GM03348 (cell line): Measurements from ENCODE around the gene INAFM1.
A peak's percentile ranks its signal among the peaks of the same experiment; 100 is the strongest.

Experiments used
- DNase-seq: peaks from one replicate; pipeline ENCODE4 v3.0.0; 2012; ENCODE audit warnings: low spot score

The INAFM1 gene

GRCh38 chr19:47274071-47274890, at the start of gene INAFM1:
INAFM1 (plus strand) TSS chr19:47274885; CDS start chr19:47274920, 35 bp downstream.
- DNase-seq: peak; percentile 95

GRCh38 chr19:47225746-47226425, 48.8 kb upstream of the INAFM1 start:
- DNase-seq: peak; percentile 97

- peak; percentile 83 for DNase-seq
These were observed 48.0 kb upstream of the INAFM1 start for GRCh38 chr19:47226426-47227351.

DNA sequence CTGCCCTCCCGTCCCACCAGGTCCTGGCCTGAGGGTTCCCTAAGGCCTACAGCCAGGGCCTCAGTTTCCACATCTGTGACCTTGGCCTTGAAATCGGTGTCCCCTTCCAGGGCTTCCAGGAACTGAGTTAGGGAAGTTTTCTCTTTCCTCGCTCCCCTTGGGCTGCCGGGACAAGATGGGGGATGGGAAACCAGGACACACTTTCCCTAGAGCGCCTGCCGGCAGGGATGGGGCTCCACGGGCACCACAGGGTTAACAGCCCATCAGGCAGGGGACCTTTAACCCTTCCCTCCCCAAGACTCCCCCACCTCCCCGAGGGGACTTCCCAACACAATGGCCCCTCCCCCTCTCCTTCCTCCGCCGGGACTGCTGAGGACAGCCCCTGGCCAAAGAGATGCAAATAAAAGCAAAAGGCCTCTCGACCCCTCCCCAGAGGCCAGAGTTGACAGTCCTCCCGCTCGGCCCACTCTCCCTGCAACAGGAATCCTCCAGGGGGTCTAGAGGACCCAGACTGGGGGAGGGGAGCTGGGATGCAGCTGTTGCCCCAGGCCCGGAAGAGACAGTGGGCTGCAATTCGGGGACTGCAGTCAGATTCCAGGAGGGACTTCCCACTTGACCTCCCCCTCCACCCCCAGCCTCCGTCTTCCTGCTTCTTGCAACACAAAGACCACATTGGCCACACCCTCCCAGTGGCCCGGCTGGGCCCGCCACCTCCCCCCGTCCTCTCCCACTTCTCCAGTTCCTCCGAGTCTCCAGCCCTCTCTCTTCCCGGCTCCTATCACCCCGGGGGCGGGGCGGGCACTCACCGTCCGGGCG, 47.1 kb upstream of the INAFM1 start:
- DNase-seq: peak; percentile 93

DNA sequence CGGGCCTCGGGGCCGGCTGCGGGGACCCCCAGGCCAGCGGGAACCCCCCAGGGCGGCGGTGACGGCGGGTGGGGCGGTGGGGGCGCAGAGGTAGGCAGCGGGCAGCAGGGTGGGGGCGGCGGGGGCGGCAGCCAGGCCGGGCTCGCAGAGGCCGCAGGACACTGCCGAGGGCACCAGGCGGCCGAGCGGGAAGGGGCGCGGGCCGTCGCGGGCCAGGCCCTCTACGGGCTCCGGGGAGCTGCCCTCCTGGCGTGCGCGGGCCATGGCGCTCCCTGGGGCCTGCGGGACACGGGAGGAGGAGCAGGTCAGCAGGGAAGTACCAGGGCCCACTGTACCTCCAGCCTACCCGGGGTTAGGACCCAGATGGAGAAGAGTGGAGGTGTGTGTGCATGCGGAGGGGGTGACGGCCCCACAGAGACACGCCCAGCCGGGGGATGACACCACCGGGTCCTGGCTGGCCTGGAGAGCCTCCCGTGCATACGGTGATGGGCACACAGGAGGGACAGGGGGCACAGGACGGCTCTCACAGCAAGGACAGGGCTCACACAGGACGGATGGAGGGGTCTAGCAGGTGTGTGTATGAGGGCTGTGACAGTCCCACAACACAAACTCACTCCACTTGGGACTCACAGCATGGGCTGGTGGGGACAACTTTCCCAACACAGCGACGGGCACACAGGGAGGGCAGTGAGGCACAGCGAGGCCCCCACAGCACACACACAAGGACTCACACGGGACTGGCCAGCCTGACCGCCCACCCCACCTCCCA, 46.3 kb upstream of the INAFM1 start:
- DNase-seq: peak; percentile 58

DNA sequence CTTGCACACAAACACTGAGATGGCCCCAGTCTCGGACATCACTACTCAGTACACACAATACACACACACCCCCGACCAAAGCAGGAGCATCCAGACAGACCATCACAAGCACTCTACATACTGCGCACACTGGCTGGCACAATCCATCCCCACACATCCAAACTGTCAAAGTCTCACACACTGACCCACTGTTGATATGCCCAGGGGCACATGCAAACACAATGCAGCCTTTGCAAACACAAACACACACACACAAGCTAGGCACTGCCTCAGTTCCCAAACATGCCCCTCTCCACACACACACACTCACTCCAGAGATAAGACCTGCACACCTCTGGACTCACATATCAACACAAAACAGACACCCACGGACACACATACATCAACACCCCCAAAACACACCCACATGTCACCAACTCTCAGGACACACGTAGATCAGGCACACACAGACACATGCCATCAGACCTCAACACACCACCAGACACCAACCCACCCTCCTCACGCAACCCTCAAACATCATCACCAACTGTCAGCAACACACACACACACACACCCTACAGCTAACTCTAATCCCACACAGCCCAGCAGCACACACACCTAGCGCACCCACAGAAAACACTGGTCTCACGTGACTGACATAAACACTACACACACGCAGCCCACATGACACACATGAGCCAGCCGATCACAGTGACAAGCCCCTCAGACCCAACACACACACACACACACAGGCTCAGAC, 45.6 kb upstream of the INAFM1 start:
- DNase-seq: no peak

DNA sequence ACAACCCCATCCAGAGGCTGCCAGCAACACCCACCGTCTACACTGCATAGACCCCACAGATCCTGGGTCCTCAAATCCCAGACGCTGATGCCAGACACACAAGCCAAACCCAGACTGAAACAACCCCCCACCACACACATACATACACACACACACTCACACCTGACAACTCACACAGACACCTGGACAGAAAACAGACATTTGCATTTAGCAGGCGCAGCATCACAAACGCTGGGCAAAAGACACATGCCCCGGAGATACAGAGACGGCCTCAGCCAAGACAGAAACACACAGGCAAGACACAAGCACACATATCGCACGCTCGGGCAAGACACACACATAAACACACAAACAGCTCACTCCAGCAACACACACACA, 45.0 kb upstream of the INAFM1 start:
- no peak for DNase-seq

GRCh38 chr19:47230054-47230920, 44.4 kb upstream of the INAFM1 start:
- peak; percentile 83 for DNase-seq

DNA sequence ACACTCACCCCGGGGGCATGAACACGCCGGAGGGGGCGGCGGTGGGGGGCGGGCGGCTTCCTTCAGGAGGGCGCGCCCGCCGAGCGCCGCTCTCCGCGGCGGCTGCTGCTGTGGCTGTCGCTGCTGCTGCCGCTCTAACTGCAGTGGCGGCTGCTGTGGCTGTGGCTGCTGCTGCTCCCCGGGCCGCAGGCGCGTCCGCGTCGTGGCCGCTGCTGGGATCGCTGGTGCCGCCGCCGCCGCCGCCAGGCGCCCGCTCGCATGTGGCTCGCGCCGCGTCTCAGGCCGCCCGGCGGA, 43.8 kb upstream of the INAFM1 start, which contains the start of gene BBC3:
TSS of gene BBC3 (minus strand) at position 279 of the 294 bp plus-strand sequence. CDS start 2,768 bp downstream, outside the sequence.
- no peak for DNase-seq

DNA sequence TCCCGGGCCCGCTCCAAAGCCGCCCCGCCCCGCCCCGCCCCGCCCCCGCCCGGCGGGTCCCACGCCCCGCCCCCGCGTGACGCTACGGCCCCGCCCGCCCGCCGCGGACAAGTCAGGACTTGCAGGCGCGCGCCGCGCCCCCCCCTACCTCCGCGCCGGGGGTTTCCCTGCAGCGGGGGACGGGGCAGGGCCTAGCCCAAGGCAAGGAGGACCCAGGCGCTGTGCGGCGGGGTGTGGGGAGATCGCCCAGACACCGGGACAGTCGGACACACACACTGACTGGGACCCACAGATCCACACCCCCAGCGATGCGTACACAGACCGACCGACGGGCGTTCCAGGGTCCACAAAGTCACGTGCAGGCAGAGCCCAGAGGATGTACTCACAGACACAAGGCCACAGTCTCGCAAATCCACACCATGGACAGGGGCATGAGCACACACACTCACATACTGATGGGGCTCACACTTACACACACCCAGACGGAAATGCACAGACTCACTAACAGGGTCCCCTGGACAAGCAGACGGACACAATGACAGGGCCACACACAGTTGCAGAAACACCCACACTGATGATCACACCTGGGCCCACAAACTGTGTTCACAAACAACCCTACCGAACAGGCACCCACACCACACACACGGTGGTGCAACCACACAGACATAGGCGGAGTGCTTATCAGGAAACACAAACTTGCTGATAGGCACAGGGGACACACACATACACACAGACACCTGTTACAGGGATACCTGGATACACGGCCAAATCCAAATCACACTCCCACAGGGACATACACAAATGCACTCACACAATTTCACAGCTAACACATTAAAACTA, 43.2 kb upstream of the INAFM1 start:
- peak; percentile 95 for DNase-seq

- DNase-seq: peak; percentile 59
These were observed 42.1 kb upstream of the INAFM1 start for GRCh38 chr19:47232422-47233211.

DNA sequence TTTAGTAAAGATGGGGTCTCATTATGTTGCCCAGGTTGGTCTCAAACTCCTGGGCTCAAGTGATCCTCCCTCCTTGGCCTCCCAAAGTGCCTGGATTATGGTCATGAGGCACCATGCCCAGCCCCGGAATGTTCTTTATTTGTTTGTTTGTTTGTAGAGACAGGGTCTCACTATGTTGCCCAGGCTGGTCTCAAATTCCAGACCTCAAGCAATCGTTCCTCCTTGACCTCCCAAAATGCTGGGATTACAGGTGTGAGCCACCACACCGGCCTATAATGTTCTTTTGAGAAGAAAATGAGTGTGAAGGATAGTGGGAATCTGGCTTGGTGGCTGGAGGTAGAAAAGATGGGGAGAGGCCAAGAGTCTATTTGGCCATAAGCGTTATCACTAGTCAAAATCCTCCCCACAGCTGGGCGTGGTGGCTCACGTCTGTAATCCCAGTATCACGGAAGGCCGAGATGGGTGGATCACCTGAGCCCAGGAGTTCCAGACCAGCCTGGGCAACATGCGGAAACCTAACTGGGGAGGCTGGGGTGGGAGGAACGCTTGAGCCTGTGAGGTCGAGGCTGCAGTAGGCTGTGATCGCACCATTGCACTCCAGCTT, 38.5 kb upstream of the INAFM1 start:
- DNase-seq: no peak

DNA sequence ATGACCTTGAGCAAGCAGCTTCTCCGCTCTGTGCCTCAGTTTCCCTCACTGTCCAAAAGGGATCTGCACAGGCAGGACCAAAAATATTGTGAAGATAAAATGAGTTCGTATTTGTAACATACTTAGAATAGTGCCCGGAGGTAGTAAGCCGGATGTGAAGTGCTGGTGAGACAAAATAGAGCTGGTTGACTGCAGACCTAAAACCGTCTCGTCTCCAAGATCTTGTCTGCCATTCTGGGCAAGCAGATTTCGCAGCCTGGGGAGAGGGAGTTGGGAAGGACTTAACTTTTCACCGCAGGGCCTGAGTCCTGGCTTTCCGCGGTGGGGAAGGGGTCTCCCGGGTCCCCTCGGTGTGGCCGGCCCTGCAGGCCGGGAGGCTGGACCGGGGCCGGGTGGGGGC, 35.5 kb upstream of the INAFM1 start:
- DNase-seq: no peak

DNA sequence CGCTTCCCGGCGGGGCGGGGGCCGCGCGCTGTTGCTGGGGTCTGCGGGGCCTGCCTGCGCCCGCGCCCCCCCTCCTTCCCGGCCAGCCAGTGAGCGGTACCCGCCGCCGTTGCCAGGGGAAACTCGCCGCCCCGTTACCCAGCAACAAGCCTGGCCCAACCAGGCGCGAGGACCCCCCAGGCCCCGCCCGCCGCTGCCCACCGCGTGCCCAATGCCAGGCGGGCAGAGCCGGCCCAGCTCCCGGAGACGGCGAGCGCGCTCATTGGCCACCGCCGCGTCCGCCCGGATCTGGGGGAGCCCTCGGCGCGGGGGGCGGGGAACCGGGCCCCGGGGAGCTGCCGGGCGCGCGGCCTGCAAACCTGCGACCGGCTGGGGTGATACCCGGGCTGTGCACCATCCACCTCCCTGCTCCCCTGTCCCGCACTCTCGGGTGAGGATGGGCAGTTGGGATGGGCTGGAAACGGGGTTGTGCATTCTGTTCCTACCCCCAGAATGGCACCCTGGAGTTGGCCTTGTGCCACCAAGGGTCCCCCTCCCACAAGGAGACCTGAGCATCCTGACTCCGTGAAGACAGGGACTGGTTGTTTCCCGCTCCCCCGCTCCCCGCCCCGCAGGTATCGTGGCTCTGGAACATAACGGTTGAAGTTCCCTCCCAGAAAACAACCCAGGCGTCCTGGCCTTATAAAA, 34.9 kb upstream of the INAFM1 start:
- peak; percentile 74 for DNase-seq

DNA sequence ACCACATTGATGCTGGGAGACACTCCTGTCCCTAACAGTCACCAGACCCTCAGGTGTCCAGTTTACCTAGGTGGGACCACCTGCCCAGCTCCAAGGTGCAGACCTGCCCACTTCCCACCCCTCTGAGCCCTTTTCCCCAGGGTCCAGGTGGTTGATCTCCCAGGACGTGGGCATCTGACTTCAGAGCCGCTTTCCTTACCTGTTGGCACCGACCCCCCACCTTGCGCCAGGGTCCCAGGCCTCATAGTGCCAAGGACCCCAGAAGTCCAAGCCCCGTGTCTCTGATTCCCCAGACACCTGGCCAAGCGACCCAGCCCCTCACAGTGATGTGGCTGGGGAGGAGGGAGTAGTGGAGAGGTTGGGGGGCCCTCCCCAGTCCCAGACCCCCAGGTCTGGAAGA, 34.1 kb upstream of the INAFM1 start:
- no peak for DNase-seq
